ENCODE data around the gene THSD7B.
"Not testable (repeated sequence)": the region's sequence is repeated elsewhere in the genome, so short reads cannot be mapped to it uniquely, and the experiment has no call there.

GRCh38 chr2:137076111-137076765 is 310.9 kb downstream of the THSD7B start:
- TF ChIP-seq, protein P1, sequence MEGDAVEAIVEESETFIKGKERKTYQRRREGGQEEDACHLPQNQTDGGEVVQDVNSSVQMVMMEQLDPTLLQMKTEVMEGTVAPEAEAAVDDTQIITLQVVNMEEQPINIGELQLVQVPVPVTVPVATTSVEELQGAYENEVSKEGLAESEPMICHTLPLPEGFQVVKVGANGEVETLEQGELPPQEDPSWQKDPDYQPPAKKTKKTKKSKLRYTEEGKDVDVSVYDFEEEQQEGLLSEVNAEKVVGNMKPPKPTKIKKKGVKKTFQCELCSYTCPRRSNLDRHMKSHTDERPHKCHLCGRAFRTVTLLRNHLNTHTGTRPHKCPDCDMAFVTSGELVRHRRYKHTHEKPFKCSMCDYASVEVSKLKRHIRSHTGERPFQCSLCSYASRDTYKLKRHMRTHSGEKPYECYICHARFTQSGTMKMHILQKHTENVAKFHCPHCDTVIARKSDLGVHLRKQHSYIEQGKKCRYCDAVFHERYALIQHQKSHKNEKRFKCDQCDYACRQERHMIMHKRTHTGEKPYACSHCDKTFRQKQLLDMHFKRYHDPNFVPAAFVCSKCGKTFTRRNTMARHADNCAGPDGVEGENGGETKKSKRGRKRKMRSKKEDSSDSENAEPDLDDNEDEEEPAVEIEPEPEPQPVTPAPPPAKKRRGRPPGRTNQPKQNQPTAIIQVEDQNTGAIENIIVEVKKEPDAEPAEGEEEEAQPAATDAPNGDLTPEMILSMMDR (IDR thresholded peaks at IDR 0.05): not testable (repeated sequence)
- TF ChIP-seq CBX8 (IDR thresholded peaks at IDR 0.05); RFX5 (IDR thresholded peaks at IDR 0.05); RCOR1 (IDR thresholded peaks at IDR 0.05; ENCODE audit: low read depth, low read length); JUNB (IDR thresholded peaks at IDR 0.05); POLR2A (IDR thresholded peaks at IDR 0.05; ENCODE audit: low read length): not testable (repeated sequence)
